CD4-positive, alpha-beta T cell (primary cell): Measurements from ENCODE around the gene EXOSC2. TPM values are rescaled to one million over a fixed set of nuclear protein-coding genes. Genes with fewer than 3 reads are reported as not detected.

Source experiments
- ATAC-seq: fragments of 200-7000 bp; cut with Tn5 transposase; one replicate; pipeline ENCODE4 v1.10.0; 2022; ENCODE audit warnings: mild to moderate bottlenecking; ENCODE audit not compliant: poor library complexity
- CTCF ChIA-PET: fragments of 350-600 bp; sonication (Branson Sonifier 250); formaldehyde crosslinking; loops from one replicate; lab custom pipeline; 2021; ENCODE audit warnings: antibody characterized with exemption, inconsistent platforms; lab: Charles Lee
- POLR2A ChIA-PET: fragments of 350-600 bp; sonication (Branson Sonifier 250); formaldehyde crosslinking; loops from one replicate; lab custom pipeline; 2021; ENCODE audit warnings: antibody characterized with exemption, inconsistent platforms; lab: Charles Lee
- DNase-seq, 14 experiments: peaks; one replicate each; pipeline ENCODE4 v3.0.0-alpha.2; 2013 to 2020; ENCODE audit warnings: mixed read lengths in 2 of 14
- H3K27ac ChIP-seq, 2 donors: one replicate each; pipeline versions ENCODE4 v1.5.1 to v1.7.0; 2013; ENCODE audit warnings: low read length in 2 of 2, low read depth in 1 of 2, mild to moderate bottlenecking in 1 of 2
- H3K27me3 ChIP-seq, 2 experiments: 1 replicate in 1 of 2; 2 replicates in 1 of 2; pipeline versions ENCODE4 v1.6.1 to v1.7.0; 2013; ENCODE audit warnings: low read length in 2 of 2, control low read depth in 1 of 2, mild to moderate bottlenecking in 1 of 2, moderate library complexity in 1 of 2; ENCODE audit not compliant: insufficient read depth in 2 of 2, control insufficient read depth in 1 of 2
- H3K36me3 ChIP-seq: one replicate; pipeline ENCODE4 v1.6.1; 2013; ENCODE audit warnings: low read length, control low read depth; ENCODE audit not compliant: insufficient read depth
- H3K4me1 ChIP-seq: one replicate; pipeline ENCODE4 v1.6.1; 2013; ENCODE audit warnings: low read length, control low read depth; ENCODE audit not compliant: insufficient read depth
- H3K4me3 ChIP-seq: one replicate; pipeline ENCODE4 v1.5.1; 2013; ENCODE audit warnings: mild to moderate bottlenecking, low read length, moderate library complexity
- H3K9me3 ChIP-seq, 2 experiments: 1 replicate in 1 of 2; 2 replicates in 1 of 2; pipeline versions ENCODE4 v1.6.1 to v1.7.0; 2013; ENCODE audit warnings: low read length in 2 of 2, mild to moderate bottlenecking in 2 of 2, control low read depth in 1 of 2, moderate library complexity in 1 of 2; ENCODE audit not compliant: control insufficient read depth in 1 of 2, insufficient read depth in 1 of 2
- H3K27ac Mint-ChIP-seq: one replicate; pipeline ENCODE4 v1.8.0; 2020; ENCODE audit warnings: mixed read lengths
- H3K27me3 Mint-ChIP-seq: one replicate; pipeline ENCODE4 v1.8.0; 2021; ENCODE audit warnings: mixed read lengths
- H3K36me3 Mint-ChIP-seq: one replicate; pipeline ENCODE4 v1.8.0; 2021; ENCODE audit warnings: low read depth, mixed read lengths
- H3K4me1 Mint-ChIP-seq: one replicate; pipeline ENCODE4 v1.8.0; 2021; ENCODE audit warnings: low read depth, mixed read lengths
- H3K4me3 Mint-ChIP-seq: one replicate; pipeline ENCODE4 v1.8.0; 2020; ENCODE audit warnings: mild to moderate bottlenecking, mixed read lengths
- H3K9me3 Mint-ChIP-seq: one replicate; pipeline ENCODE4 v1.8.0; 2020; ENCODE audit warnings: mixed read lengths
- CTCF ChIP-seq: fragments of 200-600 bp; IDR thresholded peaks from one replicate; pipeline ENCODE4 v1.8.0; 2022; ENCODE audit warnings: antibody characterized with exemption, mild to moderate bottlenecking
- intact Hi-C, 2 experiments: fragments of 100-400 bp; cut with DNase I in 1 of 2; cut with micrococcal nuclease in 1 of 2; formaldehyde crosslinking; loops; one replicate each; pipeline versions ENCODE4 v1.15.1 to v1.9.0; 2023 to 2025; cut with DNase I, micrococcal nuclease
- total RNA-seq, 174 experiments: library from RNA in 2 of 174; stranded (reverse) in 2 of 174; gene quantifications; one replicate each; pipeline ENCODE4 v1.2.3 and lab custom pipeline; 2021 to 2026

EXOSC2 gene
- total RNA-seq, 2 experiments from 2014 or later, result 49.2 to 50.2 TPM

- Mint-ChIP-seq H3K4me3 (peak overlapping the region; percentile 61), H3K27ac (no peak overlapping the region), H3K9me3 (no peaks in the 10 kb centered on the region), H3K27me3 (peaks cover 66% of the 10 kb centered on the region), H3K36me3 (no peaks in the 10 kb centered on the region), H3K4me1 (peaks cover 14% of the 10 kb centered on the region)
- no peaks in the 10 kb centered on the region for H3K36me3 ChIP-seq
- POLR2A ChIA-PET, result no interaction called here
- TF ChIP-seq CTCF, result no peak
- ATAC-seq (peak; percentile 40), DNase-seq (peak in 1 of 14 experiments; percentile 25)
- H3K4me1 ChIP-seq, result peaks cover 55% of the 10 kb centered on the region
- peaks cover 62 to 73% of the 10 kb centered on the region in 2 experiments for H3K27me3 ChIP-seq
- peaks cover 0 to 46% of the 10 kb centered on the region in 2 experiments for H3K9me3 ChIP-seq
- intact Hi-C loops, result no loop called here
- H3K27ac ChIP-seq, result no peak overlapping the region
- no peak overlapping the region for H3K4me3 ChIP-seq
- CTCF ChIA-PET, result no interaction called here
Observed at GRCh38 chr9:130665431-130666392, 27.9 kb upstream of the EXOSC2 start.

GRCh38 chr9:130666393-130667119 is 27.0 kb upstream of the EXOSC2 start:
- ATAC-seq (no peak), DNase-seq (no peak)
- Histone ChIP-seq H3K27me3 (peaks cover 54 to 65% of the 10 kb centered on the region in 2 experiments), H3K27ac (no peak overlapping the region), H3K4me1 (peaks cover 46% of the 10 kb centered on the region), H3K4me3 (no peak overlapping the region), H3K9me3 (peaks cover 0 to 39% of the 10 kb centered on the region in 2 experiments), H3K36me3 (no peaks in the 10 kb centered on the region)
- peaks cover 14% of the 10 kb centered on the region for H3K4me1 Mint-ChIP-seq
- H3K36me3 Mint-ChIP-seq, result no peaks in the 10 kb centered on the region
- ChIA-PET POLR2A (no interaction called here), CTCF (interaction anchor here (0.9 kb wide), 1 partner anchor 17 kb away, joined by 3 read pairs; no protein-coding TSS in a partner anchor)
- no peak overlapping the region for H3K4me3 Mint-ChIP-seq
- H3K27ac Mint-ChIP-seq, result no peak overlapping the region
- TF ChIP-seq CTCF, result no peak
- intact Hi-C loops, result no loop called here
- peaks cover 67% of the 10 kb centered on the region for H3K27me3 Mint-ChIP-seq
- no peaks in the 10 kb centered on the region for H3K9me3 Mint-ChIP-seq

GRCh38 chr9:130667120-130667435 is 26.5 kb upstream of the EXOSC2 start:
- H3K4me1 Mint-ChIP-seq, result peaks cover 14% of the 10 kb centered on the region
- POLR2A ChIA-PET, result no interaction called here
- H3K36me3 Mint-ChIP-seq, result no peaks in the 10 kb centered on the region

More at GRCh38 chr9:130667120-130667435, 26.5 kb upstream of the EXOSC2 start:
- H3K36me3 ChIP-seq, result no peaks in the 10 kb centered on the region
- no peak overlapping the region for H3K4me3 ChIP-seq
- H3K27me3 Mint-ChIP-seq, result peaks cover 61% of the 10 kb centered on the region
- peaks cover 48 to 59% of the 10 kb centered on the region in 2 experiments for H3K27me3 ChIP-seq
- H3K4me3 Mint-ChIP-seq, result no peak overlapping the region
- no peak for ATAC-seq
- no peak for DNase-seq
- H3K9me3 Mint-ChIP-seq, result no peaks in the 10 kb centered on the region
- CTCF ChIA-PET, result interaction anchor here (0.9 kb wide), 1 partner anchor 17 kb away, joined by 3 read pairs; no protein-coding TSS in a partner anchor
- peaks cover 0 to 33% of the 10 kb centered on the region in 2 experiments for H3K9me3 ChIP-seq
- H3K27ac ChIP-seq, result no peak overlapping the region
- intact Hi-C loops, result no loop called here
- TF ChIP-seq CTCF, result no peak
- no peak overlapping the region for H3K27ac Mint-ChIP-seq
- H3K4me1 ChIP-seq, result peaks cover 41% of the 10 kb centered on the region
